ENCODE measurements around the gene KLLN.

GRCh38 chr10:87882555-87883294, 19.4 kb upstream of the KLLN start:
- TF ChIP-seq, protein P1, sequence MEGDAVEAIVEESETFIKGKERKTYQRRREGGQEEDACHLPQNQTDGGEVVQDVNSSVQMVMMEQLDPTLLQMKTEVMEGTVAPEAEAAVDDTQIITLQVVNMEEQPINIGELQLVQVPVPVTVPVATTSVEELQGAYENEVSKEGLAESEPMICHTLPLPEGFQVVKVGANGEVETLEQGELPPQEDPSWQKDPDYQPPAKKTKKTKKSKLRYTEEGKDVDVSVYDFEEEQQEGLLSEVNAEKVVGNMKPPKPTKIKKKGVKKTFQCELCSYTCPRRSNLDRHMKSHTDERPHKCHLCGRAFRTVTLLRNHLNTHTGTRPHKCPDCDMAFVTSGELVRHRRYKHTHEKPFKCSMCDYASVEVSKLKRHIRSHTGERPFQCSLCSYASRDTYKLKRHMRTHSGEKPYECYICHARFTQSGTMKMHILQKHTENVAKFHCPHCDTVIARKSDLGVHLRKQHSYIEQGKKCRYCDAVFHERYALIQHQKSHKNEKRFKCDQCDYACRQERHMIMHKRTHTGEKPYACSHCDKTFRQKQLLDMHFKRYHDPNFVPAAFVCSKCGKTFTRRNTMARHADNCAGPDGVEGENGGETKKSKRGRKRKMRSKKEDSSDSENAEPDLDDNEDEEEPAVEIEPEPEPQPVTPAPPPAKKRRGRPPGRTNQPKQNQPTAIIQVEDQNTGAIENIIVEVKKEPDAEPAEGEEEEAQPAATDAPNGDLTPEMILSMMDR (IDR thresholded peaks at IDR 0.05), result no peak
- no peak for TF ChIP-seq EZH2 (IDR thresholded peaks at IDR 0.05; ENCODE audit: borderline replicate concordance, insufficient read depth, low read depth, low read length, poor library complexity, severe bottlenecking)

Measured in B cell (primary cell).